Gastroesophageal sphincter (tissue), 4 donors: ENCODE results near the gene NR2F2. TPM values are rescaled to one million over a fixed set of nuclear protein-coding genes. Genes with fewer than 3 reads are reported as not detected.

Experiments used
- ATAC-seq: fragments of 150-250 bp; one replicate; pipeline ENCODE4 v1.9.1; 2016; ENCODE audit warnings: mild to moderate bottlenecking, moderate library complexity
- H3K27ac ChIP-seq, 4 donors: fragments of 200-600 bp; sonication (generic) in 3 of 4; 1 replicate in 3 of 4; 2 replicates in 1 of 4; pipeline ENCODE4 v1.5.1; 2016 to 2019
- H3K27me3 ChIP-seq: fragments of 200-600 bp; sonication (generic); one replicate; pipeline ENCODE4 v1.5.1; 2019
- H3K36me3 ChIP-seq, 2 donors: fragments of 200-600 bp; sonication (generic); one replicate each; pipeline ENCODE4 v1.5.1; 2019; ENCODE audit warnings: control low read depth in 1 of 2
- H3K4me1 ChIP-seq, 3 donors: fragments of 200-600 bp; sonication (generic); 1 replicate in 2 of 3; 2 replicates in 1 of 3; pipeline ENCODE4 v1.5.1; 2016 to 2019; ENCODE audit warnings: control low read depth in 2 of 3
- H3K4me3 ChIP-seq, 2 donors: fragments of 200-600 bp; sonication (generic); one replicate each; pipeline ENCODE4 v1.5.1; 2019; ENCODE audit warnings: mild to moderate bottlenecking in 1 of 2, moderate library complexity in 1 of 2
- H3K9me3 ChIP-seq, 3 donors: fragments of 200-600 bp; sonication (generic); one replicate each; pipeline ENCODE4 v1.5.1; 2017 to 2019; ENCODE audit warnings: control low read depth in 2 of 3
- CTCF ChIP-seq, 4 experiments: fragments of 200-600 bp in 2 of 4; fragments of 450-650 bp in 2 of 4; sonication (generic) in 1 of 4; IDR thresholded peaks; one replicate each; pipeline ENCODE4 v1.5.1; 2017 to 2019; ENCODE audit warnings: antibody characterized with exemption in 4 of 4, mild to moderate bottlenecking in 2 of 4, moderate library complexity in 2 of 4
- EP300 ChIP-seq: sonication (generic); formaldehyde crosslinking; IDR thresholded peaks from one replicate; pipeline ENCODE4 v1.6.1; 2017; ENCODE audit warnings: antibody characterized with exemption, mild to moderate bottlenecking
- POLR2A ChIP-seq, 2 donors: fragments of 450-650 bp; IDR thresholded peaks; one replicate each; pipeline ENCODE4 v1.6.1; 2017; ENCODE audit warnings: antibody characterized with exemption in 2 of 2, mild to moderate bottlenecking in 2 of 2, moderate library complexity in 1 of 2
- POLR2AphosphoS5 ChIP-seq: sonication (generic); formaldehyde crosslinking; IDR thresholded peaks from one replicate; pipeline ENCODE4 v1.6.1; 2017; ENCODE audit warnings: antibody characterized with exemption
- WGBS, 2 donors: methylation state at CpG; one replicate each; pipeline ENCODE4 v1.1.5; 2018; ENCODE audit warnings: low coverage in 1 of 2; 5-methylcytosine and 5-hydroxymethylcytosine counted together
- total RNA-seq, 4 donors: library from RNA; depleted of rRNA; stranded (reverse); fragments of >200 nt; gene quantifications; one replicate each; pipeline ENCODE4 v1.1.0, GENCODE V29; 2016

The NR2F2 gene
- total RNA-seq, 4 donors from 2014 or later, result 82.7 to 126 (median 91.8) TPM

GRCh38 chr15:96342406-96343112 is 12.1 kb downstream of the NR2F2 start:
- no peaks in the 10 kb centered on the region for H3K36me3 ChIP-seq
- no peak for ATAC-seq
- H3K4me3 ChIP-seq, result peak overlapping the region; percentile 70 to 87
- WGBS, 2 donors, result 16 to 18% methylated on average over 6 to 15 of the region's 16 CpGs
- H3K27me3 ChIP-seq, result no peaks in the 10 kb centered on the region
- no peaks in the 10 kb centered on the region for H3K9me3 ChIP-seq
- peaks cover 0 to 57% (median 0%) of the 10 kb centered on the region in 3 donors for H3K4me1 ChIP-seq
- no peak for TF ChIP-seq POLR2AphosphoS5
- no peak for TF ChIP-seq POLR2A (IDR thresholded peaks at IDR 0.05)
- TF ChIP-seq EP300, result no peak
- no peak for TF ChIP-seq CTCF (IDR thresholded peaks at IDR 0.05)
- H3K27ac ChIP-seq, result peak overlapping the region; percentile 75 to 98 (median 94)

GRCh38 chr15:96343113-96344059 is 12.9 kb downstream of the NR2F2 start:
- peaks cover 0 to 65% (median 0%) of the 10 kb centered on the region in 3 donors for H3K4me1 ChIP-seq

GRCh38 chr15:96344060-96344705 is 13.7 kb downstream of the NR2F2 start:
- no peak for ATAC-seq
- Histone ChIP-seq H3K27ac (peak overlapping the region; percentile 75 to 98 (median 94)), H3K4me1 (peaks cover 0 to 73% (median 6%) of the 10 kb centered on the region in 3 donors), H3K9me3 (no peaks in the 10 kb centered on the region), H3K27me3 (no peaks in the 10 kb centered on the region), H3K36me3 (no peaks in the 10 kb centered on the region), H3K4me3 (peak overlapping the region; percentile 70 to 87)
- TF ChIP-seq EP300 (no peak), POLR2A (IDR thresholded peaks at IDR 0.05) (no peak), POLR2AphosphoS5 (no peak), CTCF (IDR thresholded peaks at IDR 0.05) (no peak)
- 21 to 33% methylated on average over 10 to 25 of the region's 31 CpGs for WGBS, 2 donors

More at GRCh38 chr15:96343113-96344059, 12.9 kb downstream of the NR2F2 start:
- Histone ChIP-seq H3K4me3 (peak overlapping the region; percentile 70 to 87), H3K27me3 (no peaks in the 10 kb centered on the region), H3K9me3 (no peaks in the 10 kb centered on the region), H3K36me3 (no peaks in the 10 kb centered on the region), H3K27ac (peak overlapping the region; percentile 75 to 98 (median 94))
- TF ChIP-seq CTCF (IDR thresholded peaks at IDR 0.05) (no peak), EP300 (no peak), POLR2A (IDR thresholded peaks at IDR 0.05) (no peak), POLR2AphosphoS5 (no peak)
- no peak for ATAC-seq
- 16 to 60% methylated on average over 4 to 10 of the region's 47 CpGs for WGBS, 2 donors

GRCh38 chr15:96344706-96345559 is 14.4 kb downstream of the NR2F2 start:
- TF ChIP-seq CTCF (IDR thresholded peaks at IDR 0.05) (no peak), POLR2AphosphoS5 (peak; percentile 11)
- Histone ChIP-seq H3K9me3 (no peaks in the 10 kb centered on the region), H3K27me3 (no peaks in the 10 kb centered on the region), H3K27ac (peak overlapping the region; percentile 75 to 98 (median 94)), H3K4me1 (peaks cover 0 to 80% (median 8%) of the 10 kb centered on the region in 3 donors), H3K4me3 (peak overlapping the region; percentile 44 to 87), H3K36me3 (no peaks in the 10 kb centered on the region)
- WGBS, 2 donors, result 3 to 5% methylated on average over 5 of the region's 22 CpGs
- ATAC-seq, result no peak
